Kidney capillary endothelial cell (primary cell): ENCODE measurements around the gene ZC4H2.
A peak's percentile ranks its signal among the peaks of the same experiment; 100 is the strongest.
"Not testable (repeated sequence)": the region's sequence is repeated elsewhere in the genome, so short reads cannot be mapped to it uniquely, and the experiment has no call there.

ENCODE experiments used
- DNase-seq: peaks from one replicate; pipeline ENCODE4 v3.0.0-alpha.2; 2018; ENCODE audit warnings: low spot score

ZC4H2 gene, protein sequence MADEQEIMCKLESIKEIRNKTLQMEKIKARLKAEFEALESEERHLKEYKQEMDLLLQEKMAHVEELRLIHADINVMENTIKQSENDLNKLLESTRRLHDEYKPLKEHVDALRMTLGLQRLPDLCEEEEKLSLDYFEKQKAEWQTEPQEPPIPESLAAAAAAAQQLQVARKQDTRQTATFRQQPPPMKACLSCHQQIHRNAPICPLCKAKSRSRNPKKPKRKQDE

DNA sequence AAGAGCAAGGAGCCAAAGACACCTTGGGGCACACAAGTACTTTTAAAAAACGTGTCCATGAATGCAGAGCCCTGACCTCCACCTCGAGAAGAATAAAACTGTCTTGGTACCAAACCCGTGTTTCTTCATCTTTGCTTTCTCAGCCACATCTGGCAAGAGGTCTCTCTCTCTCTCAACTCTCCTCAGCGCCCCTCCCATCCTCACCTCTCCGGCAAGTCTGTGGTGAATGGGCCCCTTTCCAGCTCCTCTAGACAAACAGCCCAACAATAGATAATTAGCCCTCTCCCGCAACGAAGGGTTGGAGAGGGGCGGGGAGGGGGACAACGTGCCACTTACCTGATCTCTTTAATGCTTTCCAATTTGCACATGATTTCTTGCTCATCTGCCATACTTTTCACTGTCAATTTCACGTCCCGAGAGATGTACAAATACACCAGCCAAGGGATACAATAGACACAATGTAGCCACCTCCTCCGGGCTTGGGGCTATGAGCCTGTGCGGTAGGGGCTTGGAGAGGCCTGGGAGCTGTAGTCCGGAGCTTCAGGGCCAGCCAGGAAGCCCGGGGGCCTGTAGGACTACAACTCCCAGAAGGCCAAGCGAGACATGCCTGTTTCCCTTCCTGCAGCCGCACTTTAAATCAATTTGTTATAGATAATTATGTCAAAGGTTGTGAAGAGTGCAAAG lies at the start of gene ZC4H2:
ZC4H2 (minus strand) TSS at position 462 of the 684 bp plus-strand sequence; CDS start at position 389, 73 bp downstream.
- peak; percentile 47 for DNase-seq

DNA sequence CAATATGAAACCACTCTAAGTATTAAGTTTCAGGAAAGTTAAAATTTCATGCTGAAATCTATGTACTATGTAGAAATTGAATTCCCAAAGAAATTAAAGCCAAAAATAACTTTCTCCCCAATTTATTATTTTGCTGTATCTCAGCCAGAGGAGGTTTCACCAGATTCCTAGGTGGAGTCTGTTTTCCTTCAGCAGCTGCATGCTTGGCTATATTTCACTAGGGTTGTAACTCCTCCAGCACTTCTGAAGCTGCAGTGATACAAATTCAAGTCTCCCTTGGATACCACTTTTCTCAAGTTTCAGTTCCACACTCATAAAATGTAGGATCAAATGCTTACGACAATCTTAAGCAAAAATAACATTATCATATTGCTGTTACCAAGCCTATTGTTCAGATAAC lies 41.2 kb upstream of the ZC4H2 start:
- no peak for DNase-seq

DNA sequence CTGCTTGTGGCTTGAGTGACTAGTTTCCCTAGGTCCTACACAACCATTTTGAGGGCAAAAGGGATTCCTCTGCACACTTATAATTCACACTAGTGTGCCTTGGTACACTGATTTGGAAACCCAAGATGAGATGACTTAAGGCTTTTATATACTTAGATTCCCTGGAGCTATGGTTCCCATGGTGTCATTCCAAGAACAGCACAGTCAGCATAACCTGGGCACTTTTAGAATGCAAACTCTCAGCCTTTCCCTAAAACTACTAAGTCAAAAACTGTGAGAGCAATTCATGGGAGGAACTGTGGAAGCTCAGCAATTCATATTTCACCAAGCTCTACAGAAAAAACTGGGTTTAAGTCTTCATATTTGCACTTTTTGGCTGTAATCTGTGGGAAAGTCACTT lies 38.0 kb upstream of the ZC4H2 start:
- DNase-seq = no peak

DNA sequence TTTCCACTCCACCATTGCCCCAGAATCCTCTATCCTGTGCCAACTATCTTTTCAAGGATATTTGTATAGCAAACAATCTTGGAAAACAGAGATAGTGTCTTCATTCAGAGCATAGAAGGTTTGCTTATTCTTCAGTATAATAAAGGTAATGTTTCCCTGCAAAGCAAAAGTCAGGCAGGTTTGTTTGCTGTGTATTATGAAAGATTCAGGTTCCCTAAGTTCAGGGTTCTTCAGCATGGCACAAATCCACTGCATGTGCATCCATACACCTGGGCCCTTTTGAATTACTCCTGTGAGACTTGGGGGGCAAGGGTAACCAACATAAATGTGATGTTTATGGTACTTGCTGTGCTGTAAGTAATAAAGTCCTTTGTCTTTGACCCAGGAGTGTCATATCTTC lies 33.2 kb upstream of the ZC4H2 start:
- DNase-seq = no peak

DNA sequence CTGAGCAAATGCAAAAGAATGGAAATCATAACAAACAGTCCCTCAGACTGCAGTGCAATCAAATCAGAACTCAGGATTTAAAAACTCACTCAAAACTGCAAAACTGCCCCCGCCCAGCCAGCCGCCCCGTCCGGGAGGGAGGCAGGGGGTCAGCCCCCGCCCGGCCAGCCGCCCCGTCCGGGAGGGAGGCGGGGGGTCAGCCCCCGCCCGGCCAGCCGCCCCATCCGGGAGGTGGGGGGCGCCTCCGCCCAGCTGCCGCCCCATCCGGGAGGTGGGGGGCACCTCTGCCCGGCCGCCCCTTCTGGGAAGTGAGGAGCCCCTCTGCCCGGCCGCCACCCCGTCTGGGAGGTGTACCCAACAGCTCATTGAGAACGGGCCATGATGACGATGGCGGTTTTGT lies 26.0 kb upstream of the ZC4H2 start:
- DNase-seq = not testable (repeated sequence)

DNA sequence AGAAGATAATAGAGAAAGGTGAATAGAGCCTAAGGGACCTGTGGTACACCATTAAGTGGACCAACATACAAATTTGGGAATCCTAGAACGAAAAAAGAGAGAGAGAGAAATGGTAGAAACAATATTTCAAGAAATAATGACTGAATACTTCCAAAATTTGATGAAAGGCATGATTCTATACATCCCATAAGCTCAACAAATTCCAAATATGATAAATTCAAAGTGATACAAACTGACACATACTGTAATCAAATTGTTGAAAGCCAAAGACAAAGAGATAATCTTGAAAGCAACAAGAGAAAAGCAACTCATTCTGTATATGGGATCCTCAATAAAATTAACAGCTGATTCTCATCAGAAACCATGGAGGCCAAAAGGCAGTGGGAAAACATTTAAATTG lies 20.6 kb upstream of the ZC4H2 start:
- no peak for DNase-seq

DNA sequence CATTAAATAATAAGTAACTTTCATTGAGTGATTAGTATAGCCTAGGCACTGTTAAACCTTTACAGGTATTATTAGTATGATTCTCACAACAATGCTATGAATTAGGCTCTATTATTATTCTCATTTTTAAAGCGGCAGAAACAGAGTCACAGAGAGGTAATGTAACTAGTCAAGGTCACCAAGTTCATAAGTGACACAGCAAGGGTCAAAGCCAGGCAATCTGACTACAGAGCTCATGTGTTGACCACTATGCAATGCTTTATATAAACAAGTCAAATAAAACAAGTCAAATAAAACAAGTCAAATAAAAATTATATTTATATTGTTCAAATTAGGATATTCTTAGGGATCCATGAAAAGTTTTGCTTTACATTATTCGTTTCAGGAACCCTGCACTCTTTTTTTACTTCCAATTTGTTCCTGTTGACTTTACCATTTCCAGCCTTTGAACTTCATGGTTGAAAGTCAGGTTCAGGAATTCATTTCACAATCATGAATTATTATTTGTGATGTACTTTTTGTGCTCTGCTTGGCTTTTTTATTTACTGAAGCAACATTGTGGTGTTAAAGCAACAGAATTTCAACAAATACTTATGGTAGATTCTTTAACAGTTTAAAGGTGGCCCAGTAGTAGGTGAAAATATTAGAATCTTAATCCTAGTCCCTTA lies 18.0 kb upstream of the ZC4H2 start:
- DNase-seq = no peak

DNA sequence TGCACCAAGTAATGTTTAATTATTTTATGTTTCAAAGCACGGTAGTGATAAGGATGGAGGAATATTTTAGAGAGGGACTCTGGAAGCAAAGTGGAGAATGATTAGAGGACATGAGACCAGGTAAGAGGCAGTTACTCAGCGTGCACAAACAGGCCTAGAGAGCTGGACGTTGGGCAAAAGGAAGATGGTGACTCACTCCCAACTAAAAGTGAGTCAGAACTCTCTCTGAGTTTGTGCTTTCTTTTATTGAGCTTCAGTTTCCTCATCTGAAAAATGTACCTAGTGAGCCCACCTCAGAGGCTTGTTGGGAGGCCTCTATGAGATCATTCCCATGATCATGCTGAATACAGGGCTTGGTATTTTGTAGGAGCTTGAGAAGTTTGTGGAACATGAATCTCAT lies 1.6 kb upstream of the ZC4H2 start:
- DNase-seq = peak; percentile 10

DNA sequence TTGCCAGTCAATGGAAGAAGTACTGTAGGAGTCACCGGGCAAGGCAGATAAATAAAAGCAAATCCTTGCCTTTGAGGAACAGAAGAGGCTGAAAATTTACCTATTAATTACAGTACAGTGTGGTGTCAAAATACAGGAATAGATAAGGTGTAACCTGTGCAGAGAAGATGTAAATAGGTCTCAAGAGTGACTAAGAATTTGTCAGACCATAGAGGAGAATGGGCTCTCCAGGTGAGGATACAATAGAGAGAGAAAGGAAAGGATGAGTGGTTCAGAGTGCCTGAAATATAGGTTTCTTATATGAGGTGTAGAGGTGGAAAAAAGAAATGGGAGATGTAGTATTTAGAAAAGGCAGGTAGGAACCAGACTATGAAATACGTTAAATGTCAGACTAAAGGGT lies 801 bp upstream of the ZC4H2 start:
- no peak for DNase-seq

DNA sequence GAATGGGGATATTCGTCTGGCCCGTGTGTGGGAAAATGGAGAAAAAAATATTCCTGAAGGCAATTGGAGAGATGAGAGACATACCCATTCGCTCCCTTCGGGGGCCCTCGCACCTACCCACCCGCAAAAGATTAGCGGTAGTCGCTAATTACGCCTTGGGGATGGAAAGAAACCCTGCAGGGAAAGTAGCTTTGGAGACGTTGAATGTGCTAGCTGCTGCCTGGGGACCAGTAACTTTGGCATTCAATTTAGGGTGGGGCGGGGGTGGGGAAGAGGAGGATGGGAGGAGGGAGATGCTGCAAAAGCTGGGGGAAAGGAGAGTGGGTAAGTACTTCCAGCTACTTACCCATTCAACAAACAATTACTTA lies 407 bp upstream of the ZC4H2 start:
- DNase-seq = no peak

DNA sequence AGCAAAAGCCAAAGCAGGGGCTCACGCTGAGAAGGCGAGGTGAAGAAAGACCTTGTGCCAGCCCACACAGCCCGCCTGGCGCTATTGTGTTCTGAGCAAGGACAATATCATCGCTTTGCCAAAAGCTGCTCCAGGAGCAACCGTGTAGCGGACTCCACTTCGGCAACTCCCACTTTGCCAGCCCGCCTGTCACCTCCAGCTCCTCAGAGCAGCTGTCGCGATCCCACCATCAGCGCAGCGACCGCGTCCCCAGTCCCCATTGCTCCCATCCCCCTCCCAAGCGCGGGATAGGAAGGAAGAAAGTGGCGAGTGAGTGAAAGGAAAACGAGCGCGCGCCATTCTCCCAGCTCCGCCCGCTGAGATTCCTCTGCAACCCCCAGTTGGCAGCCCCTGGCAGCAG lies 759 bp downstream of the ZC4H2 start:
- DNase-seq = peak; percentile 3

DNA sequence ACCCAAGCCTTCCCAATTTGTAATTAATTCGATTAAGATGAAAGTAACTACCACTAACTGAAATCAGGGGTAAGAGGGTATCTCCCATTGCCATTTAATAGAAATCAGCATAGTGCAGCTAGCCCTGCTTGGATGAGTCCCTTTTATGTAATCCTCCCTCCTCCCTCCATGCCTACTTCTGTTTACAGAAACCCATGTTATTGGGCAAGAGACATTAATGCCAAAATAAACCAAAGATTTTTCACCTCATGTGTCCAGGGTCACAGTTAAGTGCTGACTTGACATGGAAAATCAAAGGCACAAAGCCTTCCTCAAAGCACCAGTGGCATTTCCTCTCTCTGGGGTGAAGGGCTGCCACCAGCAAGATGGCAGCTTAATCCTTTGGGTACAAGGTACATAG lies 50.8 kb downstream of the ZC4H2 start:
- DNase-seq = no peak

DNA sequence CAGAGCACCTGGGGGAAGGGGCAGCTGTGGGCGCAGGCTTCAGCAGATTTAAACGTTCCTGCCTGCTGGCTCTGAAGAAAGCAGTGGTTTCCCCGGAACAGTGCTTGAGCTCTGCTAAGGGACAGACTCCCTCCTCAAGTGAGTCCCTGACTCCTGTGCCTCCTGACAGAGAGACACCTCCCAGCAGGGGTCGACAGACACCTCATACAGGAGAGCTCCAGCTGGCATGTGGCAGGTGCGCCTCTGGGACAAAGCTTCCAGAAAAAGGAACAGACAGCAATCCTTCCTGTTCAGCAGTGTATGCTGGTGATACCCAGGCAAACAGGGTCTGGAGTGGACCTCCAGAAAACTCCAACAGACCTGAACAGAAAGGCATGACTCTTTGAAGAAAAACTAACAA lies 68.1 kb downstream of the ZC4H2 start:
- DNase-seq = no peak

DNA sequence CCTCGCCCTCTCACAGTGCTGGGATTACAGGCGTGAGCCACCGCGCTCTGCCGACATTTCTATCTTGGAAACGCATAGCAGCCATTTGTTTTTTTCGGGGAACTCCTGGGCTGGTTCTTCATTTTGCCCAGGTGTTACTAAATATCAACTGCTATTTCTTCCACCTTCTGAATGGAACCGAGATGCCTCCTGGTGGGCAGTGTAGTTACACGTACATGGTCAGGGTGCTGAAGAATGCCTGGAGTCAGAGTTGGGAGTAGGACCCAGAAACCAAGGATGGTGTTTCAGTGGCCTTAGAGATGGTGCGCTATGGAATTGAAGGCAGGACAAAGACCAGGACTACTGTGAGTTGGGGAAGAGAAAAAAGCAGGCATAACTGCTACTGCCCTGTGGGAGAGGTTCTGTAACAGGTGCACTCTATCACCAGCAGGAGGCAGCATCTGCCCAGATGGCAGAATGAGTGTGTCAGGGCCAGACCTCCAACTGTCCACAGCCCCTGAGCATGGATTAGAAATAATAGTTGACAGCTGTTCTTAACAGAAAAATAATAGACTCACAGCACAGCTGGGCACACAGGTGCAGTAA lies 81.7 kb downstream of the ZC4H2 start:
- DNase-seq = no peak

DNA sequence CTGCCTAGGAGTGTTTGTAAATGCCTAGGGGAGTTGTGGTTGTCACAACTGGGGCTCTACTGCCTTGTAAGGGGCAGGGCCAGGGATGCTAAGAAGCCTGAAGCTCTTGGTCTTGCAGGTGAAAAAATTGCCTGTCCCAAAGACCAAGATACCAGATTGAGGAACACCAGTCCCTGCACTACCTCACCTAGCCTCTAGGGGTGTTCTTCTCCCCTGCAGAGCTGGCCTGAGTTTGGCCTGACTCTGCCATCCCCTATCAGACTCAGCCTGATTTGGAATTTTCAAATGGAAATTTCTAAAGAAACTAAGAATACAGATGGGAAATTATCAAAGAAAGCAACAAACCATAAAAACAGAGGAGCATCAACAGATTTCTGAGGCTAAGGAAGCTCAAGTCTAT lies 90.4 kb downstream of the ZC4H2 start:
- no peak for DNase-seq

DNA sequence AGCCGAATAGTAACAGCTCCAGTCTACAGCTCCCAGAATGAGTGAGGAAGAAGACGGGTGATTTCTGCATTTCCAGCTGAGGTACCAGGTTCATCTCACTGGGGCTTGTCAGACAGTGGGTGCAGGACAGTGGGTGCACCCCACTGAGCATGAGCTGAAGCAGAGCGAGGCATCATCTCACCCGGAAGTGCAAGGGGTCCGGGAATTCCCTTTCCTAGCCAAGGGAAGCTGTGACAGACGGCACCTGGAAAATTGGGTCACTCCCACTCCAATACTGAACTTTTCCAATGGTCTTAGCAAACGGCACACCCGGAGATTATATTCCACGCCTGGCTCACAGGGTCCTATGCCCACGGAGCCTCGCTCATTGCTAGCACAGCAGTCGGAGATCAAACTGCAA lies 97.5 kb downstream of the ZC4H2 start:
- not testable (repeated sequence) for DNase-seq

DNA sequence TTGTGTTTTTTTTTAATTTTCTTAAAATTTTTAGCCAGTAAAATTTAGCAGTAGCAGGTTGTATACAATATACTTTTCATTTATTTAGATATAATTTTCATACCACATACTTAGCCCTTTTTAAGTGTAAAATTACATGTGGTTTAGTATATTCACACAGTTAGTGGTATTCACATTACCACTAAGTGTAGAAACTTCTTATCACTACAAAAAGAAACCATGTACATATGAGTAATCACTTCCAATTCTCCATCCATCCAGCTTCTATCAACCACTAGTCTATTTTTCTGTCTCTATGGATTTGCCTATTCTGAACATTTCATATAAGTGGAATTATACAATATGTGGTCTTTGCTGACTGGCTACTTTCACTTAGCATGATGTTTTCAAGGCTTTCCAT lies 109.0 kb downstream of the ZC4H2 start:
- DNase-seq = no peak
